Panc1 (cell line): ENCODE measurements around the gene ZP1. TPM values are rescaled to one million over a fixed set of nuclear protein-coding genes. Genes with fewer than 3 reads are reported as not detected.

Experiments used
- ATAC-seq: fragments of 200-7000 bp; cut with Tn5 transposase; 2 replicates; pipeline ENCODE4 v1.9.1; 2020; ENCODE audit warnings: mild to moderate bottlenecking, moderate library complexity
- BruUV-seq: library from RNA; stranded (reverse); fragments of 400-500 nt; replicated peaks from 2 replicates; lab custom pipeline; 2021; lab: Mats Ljungman, UMichigan
- CTCF ChIA-PET: fragments of 300-600 bp; sonication (Branson Sonifier 250); formaldehyde crosslinking; loops from one replicate; lab custom pipeline; 2022; ENCODE audit warnings: antibody characterized with exemption; lab: Charles Lee
- POLR2A ChIA-PET: fragments of 300-600 bp; sonication (Branson Sonifier 250); formaldehyde crosslinking; loops from one replicate; lab custom pipeline; 2022; ENCODE audit warnings: antibody characterized with exemption; lab: Charles Lee
- DNase-seq: peaks from one replicate; pipeline ENCODE4 v3.0.0-alpha.2; 2010; ENCODE audit warnings: low read depth, low spot score
- H3K27ac ChIP-seq: 2 replicates; pipeline ENCODE4 v1.5.1; 2011; ENCODE audit warnings: mild to moderate bottlenecking, low read length, inconsistent platforms
- H3K27me3 ChIP-seq: fragments of 200-500 bp; sonication (Bioruptor generic); 2 replicates; pipeline ENCODE4 v1.6.0; 2014; ENCODE audit warnings: low read length, inconsistent platforms; ENCODE audit not compliant: control insufficient read depth, insufficient read depth
- H3K36me3 ChIP-seq: fragments of 200-500 bp; sonication (Bioruptor generic); 2 replicates; pipeline ENCODE4 v1.5.1; 2014; ENCODE audit warnings: inconsistent platforms, mild to moderate bottlenecking, low read length, moderate library complexity; ENCODE audit not compliant: control insufficient read depth, insufficient read depth
- H3K4me1 ChIP-seq: 2 replicates; pipeline ENCODE4 v1.5.1; 2011; ENCODE audit warnings: inconsistent platforms, mild to moderate bottlenecking, low read length, moderate library complexity; ENCODE audit not compliant: control insufficient read depth, insufficient read depth
- H3K4me3 ChIP-seq, 2 experiments: 2 replicates each; pipeline ENCODE4 v1.5.1; 2011 to 2012; ENCODE audit warnings: low read depth in 2 of 2, low read length in 2 of 2, mild to moderate bottlenecking in 2 of 2, inconsistent platforms in 1 of 2, moderate library complexity in 1 of 2
- H3K9me3 ChIP-seq: fragments of 200-500 bp; sonication (Bioruptor generic); 2 replicates; pipeline ENCODE4 v1.5.1; 2014; ENCODE audit warnings: low read depth, mild to moderate bottlenecking, inconsistent platforms, low read length, moderate library complexity; ENCODE audit not compliant: control insufficient read depth, insufficient read depth
- POLR2AphosphoS5 ChIP-seq: IDR thresholded peaks from 2 replicates; pipeline ENCODE4 v1.6.1; 2012; ENCODE audit warnings: mild to moderate bottlenecking, low read depth, low read length, moderate library complexity
- SIN3A ChIP-seq: IDR thresholded peaks from 2 replicates; pipeline ENCODE4 v1.6.1; 2012; ENCODE audit warnings: low read depth, mild to moderate bottlenecking, low read length, moderate library complexity, borderline replicate concordance; ENCODE audit not compliant: insufficient read depth
- TCF7L2 ChIP-seq: IDR thresholded peaks from 2 replicates; pipeline ENCODE4 v1.6.1; 2011; ENCODE audit warnings: mild to moderate bottlenecking, low read depth, low read length, inconsistent platforms
- in situ Hi-C: cut with HindIII; loops from 2 replicates; pipeline ENCODE4 v1.10.0; 2016; ENCODE audit warnings: low sequenced_read_pairs, low pct_unique_long_range_greater_than_20kb
- intact Hi-C: fragments of 100-400 bp; cut with micrococcal nuclease; formaldehyde crosslinking; loops from one replicate; pipeline ENCODE4 v1.10.0; 2022; ENCODE audit not compliant: unreplicated experiment
- total RNA-seq: library from RNA; stranded (reverse); gene quantifications from one replicate; pipeline ENCODE4 v1.2.1, GENCODE V29; 2021; ENCODE audit not compliant: unreplicated experiment
- TF ChIP-seq, protein P1 (sequence below): fragments of 450-650 bp; IDR thresholded peaks from 2 replicates; pipeline ENCODE4 v1.5.1; 2017; ENCODE audit warnings: mild to moderate bottlenecking
- TF ChIP-seq, protein P2 (sequence below), 2 experiments: IDR thresholded peaks; 2 replicates each; pipeline ENCODE4 v1.6.1; 2011 to 2012; ENCODE audit warnings: low read depth in 2 of 2, control low read depth in 1 of 2, low read length in 1 of 2, mild to moderate bottlenecking in 1 of 2, moderate library complexity in 1 of 2; ENCODE audit not compliant: insufficient read depth in 1 of 2

The ZP1 gene
- total RNA-seq, 1 experiment from 2014 or later, result not detected

DNA sequence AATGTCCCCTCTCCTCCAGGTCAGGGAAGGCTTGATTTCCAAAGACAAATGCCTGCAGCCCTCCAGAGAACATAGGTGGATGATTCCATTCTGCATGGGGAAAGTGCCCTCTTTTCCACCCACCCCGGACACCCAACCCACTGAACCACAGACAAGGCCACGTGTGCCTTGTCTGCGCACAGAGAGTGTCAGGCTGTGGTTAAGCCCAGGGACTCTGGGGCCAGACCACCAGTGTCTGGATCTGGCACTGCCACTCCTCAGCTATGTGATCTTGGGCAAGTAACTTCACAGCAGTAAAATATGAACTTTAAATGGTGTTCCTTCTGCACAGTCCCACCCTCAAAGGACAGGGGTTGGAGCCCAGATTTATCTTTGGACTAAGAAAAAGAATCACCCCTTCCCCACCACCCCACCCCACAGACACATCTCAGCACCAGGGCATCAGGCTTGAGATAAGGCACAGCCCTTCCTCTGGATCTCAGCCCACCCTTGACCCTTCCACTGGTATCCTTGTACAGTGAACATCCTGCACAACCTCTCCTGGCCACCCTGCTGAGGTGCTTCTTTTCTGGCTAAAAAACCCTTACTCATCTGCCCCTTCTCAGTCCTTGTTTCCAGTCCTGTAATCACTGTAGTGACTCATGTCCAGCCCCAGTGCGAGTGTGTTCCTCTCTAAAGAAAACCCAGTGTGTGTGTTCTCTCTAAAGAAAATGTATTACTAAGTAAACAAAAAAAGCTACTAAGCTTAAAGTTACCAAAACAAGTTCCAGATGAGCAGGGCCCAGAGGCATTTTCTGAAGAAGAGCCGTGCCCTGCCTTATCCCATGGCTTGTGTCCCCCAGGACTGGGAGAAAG, 9.7 kb upstream of the ZP1 start:
- CTCF ChIA-PET, result no interaction called here
- in situ Hi-C loops (no loop called here), intact Hi-C loops (no loop called here)
- POLR2A ChIA-PET, result no interaction called here
- ATAC-seq (no peak), DNase-seq (no peak)
- BruUV-seq, result no TSS peak
- H3K36me3 ChIP-seq, result no peaks in the 10 kb centered on the region
- no peak overlapping the region for H3K27ac ChIP-seq
- no peaks in the 10 kb centered on the region for H3K9me3 ChIP-seq
- H3K4me3 ChIP-seq, result no peak overlapping the region
- H3K27me3 ChIP-seq, result no peaks in the 10 kb centered on the region
- TF ChIP-seq, protein P1, sequence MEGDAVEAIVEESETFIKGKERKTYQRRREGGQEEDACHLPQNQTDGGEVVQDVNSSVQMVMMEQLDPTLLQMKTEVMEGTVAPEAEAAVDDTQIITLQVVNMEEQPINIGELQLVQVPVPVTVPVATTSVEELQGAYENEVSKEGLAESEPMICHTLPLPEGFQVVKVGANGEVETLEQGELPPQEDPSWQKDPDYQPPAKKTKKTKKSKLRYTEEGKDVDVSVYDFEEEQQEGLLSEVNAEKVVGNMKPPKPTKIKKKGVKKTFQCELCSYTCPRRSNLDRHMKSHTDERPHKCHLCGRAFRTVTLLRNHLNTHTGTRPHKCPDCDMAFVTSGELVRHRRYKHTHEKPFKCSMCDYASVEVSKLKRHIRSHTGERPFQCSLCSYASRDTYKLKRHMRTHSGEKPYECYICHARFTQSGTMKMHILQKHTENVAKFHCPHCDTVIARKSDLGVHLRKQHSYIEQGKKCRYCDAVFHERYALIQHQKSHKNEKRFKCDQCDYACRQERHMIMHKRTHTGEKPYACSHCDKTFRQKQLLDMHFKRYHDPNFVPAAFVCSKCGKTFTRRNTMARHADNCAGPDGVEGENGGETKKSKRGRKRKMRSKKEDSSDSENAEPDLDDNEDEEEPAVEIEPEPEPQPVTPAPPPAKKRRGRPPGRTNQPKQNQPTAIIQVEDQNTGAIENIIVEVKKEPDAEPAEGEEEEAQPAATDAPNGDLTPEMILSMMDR, result no peak
- TF ChIP-seq, protein P2, sequence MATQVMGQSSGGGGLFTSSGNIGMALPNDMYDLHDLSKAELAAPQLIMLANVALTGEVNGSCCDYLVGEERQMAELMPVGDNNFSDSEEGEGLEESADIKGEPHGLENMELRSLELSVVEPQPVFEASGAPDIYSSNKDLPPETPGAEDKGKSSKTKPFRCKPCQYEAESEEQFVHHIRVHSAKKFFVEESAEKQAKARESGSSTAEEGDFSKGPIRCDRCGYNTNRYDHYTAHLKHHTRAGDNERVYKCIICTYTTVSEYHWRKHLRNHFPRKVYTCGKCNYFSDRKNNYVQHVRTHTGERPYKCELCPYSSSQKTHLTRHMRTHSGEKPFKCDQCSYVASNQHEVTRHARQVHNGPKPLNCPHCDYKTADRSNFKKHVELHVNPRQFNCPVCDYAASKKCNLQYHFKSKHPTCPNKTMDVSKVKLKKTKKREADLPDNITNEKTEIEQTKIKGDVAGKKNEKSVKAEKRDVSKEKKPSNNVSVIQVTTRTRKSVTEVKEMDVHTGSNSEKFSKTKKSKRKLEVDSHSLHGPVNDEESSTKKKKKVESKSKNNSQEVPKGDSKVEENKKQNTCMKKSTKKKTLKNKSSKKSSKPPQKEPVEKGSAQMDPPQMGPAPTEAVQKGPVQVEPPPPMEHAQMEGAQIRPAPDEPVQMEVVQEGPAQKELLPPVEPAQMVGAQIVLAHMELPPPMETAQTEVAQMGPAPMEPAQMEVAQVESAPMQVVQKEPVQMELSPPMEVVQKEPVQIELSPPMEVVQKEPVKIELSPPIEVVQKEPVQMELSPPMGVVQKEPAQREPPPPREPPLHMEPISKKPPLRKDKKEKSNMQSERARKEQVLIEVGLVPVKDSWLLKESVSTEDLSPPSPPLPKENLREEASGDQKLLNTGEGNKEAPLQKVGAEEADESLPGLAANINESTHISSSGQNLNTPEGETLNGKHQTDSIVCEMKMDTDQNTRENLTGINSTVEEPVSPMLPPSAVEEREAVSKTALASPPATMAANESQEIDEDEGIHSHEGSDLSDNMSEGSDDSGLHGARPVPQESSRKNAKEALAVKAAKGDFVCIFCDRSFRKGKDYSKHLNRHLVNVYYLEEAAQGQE (IDR thresholded peaks at IDR 0.05; ENCODE audit: insufficient read depth in 1 of 2, low read depth in 2 of 2, low read length in 1 of 2), result no peak
- TF ChIP-seq POLR2AphosphoS5 (no peak), TCF7L2 (no peak), SIN3A (no peak)
- no peaks in the 10 kb centered on the region for H3K4me1 ChIP-seq

DNA sequence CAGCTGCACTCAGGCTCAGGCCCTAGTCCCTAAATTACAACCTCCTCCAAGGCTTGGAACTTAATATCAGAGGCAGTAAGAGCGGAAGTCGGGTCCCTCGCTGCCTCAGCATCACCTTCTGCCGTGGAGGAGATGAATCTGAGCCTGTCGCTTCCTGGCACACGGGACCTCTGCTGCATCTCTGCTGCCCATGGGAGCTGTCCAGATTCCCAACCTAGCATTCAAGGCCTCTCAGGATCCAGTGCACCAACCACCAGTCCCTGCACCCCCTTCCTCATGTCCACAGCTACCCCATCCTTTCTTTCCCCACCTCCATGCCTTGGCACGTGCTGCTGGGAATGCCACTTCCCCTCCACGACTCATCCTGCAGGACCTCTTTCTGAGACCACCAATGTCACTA, 9.1 kb upstream of the ZP1 start:
- TF ChIP-seq, protein P2 (IDR thresholded peaks at IDR 0.05; ENCODE audit: insufficient read depth in 1 of 2, low read depth in 2 of 2, low read length in 1 of 2), result no peak
- TF ChIP-seq, protein P1, result no peak
- TF ChIP-seq TCF7L2 (no peak), SIN3A (no peak)
- no peak for DNase-seq
- ChIA-PET CTCF (no interaction called here), POLR2A (no interaction called here)
- no peaks in the 10 kb centered on the region for H3K36me3 ChIP-seq
- BruUV-seq, result no TSS peak
- H3K27me3 ChIP-seq, result no peaks in the 10 kb centered on the region
- no peak overlapping the region for H3K4me3 ChIP-seq
- in situ Hi-C loops (no loop called here), intact Hi-C loops (no loop called here)
- H3K27ac ChIP-seq, result no peak overlapping the region
- no peaks in the 10 kb centered on the region for H3K9me3 ChIP-seq
- H3K4me1 ChIP-seq, result no peaks in the 10 kb centered on the region
- ATAC-seq, result no peak
